K562 (cell line): ENCODE measurements around the gene PIN1. TPM values are rescaled to one million over a fixed set of nuclear protein-coding genes. Genes with fewer than 3 reads are reported as not detected.

Source experiments
- ATF4 ChIP-seq: fragments of 450-650 bp; formaldehyde crosslinking; IDR thresholded peaks from 2 replicates; pipeline ENCODE4 v1.4.0; 2022; ENCODE audit warnings: mild to moderate bottlenecking, moderate library complexity
- EHMT2 ChIP-seq: fragments of 450-650 bp; IDR thresholded peaks from 2 replicates; pipeline ENCODE4 v1.6.1; 2018; ENCODE audit warnings: antibody characterized with exemption
- GATA2 ChIP-seq: sonication (generic); formaldehyde crosslinking; IDR thresholded peaks from 2 replicates; pipeline ENCODE4 v1.4.0; 2020; ENCODE audit warnings: mild to moderate bottlenecking, missing genetic modification reagents
- JUNB ChIP-seq: fragments of 450-650 bp; formaldehyde crosslinking; conservative IDR thresholded peaks from 2 replicates; pipeline ENCODE4 v1.4.0; 2020; ENCODE audit warnings: mild to moderate bottlenecking
- KDM1A ChIP-seq, 2 experiments: fragments of 450-650 bp; IDR thresholded peaks; 2 replicates each; pipeline ENCODE4 v1.6.1; 2016; ENCODE audit warnings: mild to moderate bottlenecking in 2 of 2
- KLF1 ChIP-seq: fragments of 450-650 bp; IDR thresholded peaks from 2 replicates; pipeline ENCODE4 v1.6.1; 2016; ENCODE audit warnings: missing genetic modification characterization, missing compliant biosample characterization
- MAZ ChIP-seq, 2 experiments: fragments of 450-650 bp in 1 of 2; sonication (generic) in 1 of 2; formaldehyde crosslinking; IDR thresholded peaks in 1 of 2; conservative IDR thresholded peaks in 1 of 2; 2 replicates each; pipeline versions ENCODE4 v1.4.0 to v1.5.0; 2020; ENCODE audit warnings: mild to moderate bottlenecking in 1 of 2, missing genetic modification reagents in 1 of 2
- MED1 ChIP-seq: sonication (generic); formaldehyde crosslinking; IDR thresholded peaks from 2 replicates; pipeline ENCODE4 v1.8.1; 2023; ENCODE audit warnings: missing genetic modification reagents, borderline replicate concordance
- NCOA1 ChIP-seq: fragments of 450-650 bp; IDR thresholded peaks from 2 replicates; pipeline ENCODE4 v1.6.1; 2016; ENCODE audit warnings: low read depth
- PATZ1 ChIP-seq: fragments of 250-450 bp; sonication (Bioruptor Pico); IDR thresholded peaks from 2 replicates; pipeline ENCODE4 v1.5.0; 2020; ENCODE audit warnings: mild to moderate bottlenecking, borderline replicate concordance
- POLR2B ChIP-seq: fragments of 450-650 bp; IDR thresholded peaks from 2 replicates; pipeline ENCODE4 v1.6.1; 2018; ENCODE audit warnings: low read depth; ENCODE audit not compliant: partially characterized antibody
- POLR2G ChIP-seq: fragments of 200-400 bp; formaldehyde crosslinking; IDR thresholded peaks from 2 replicates; pipeline ENCODE4 v1.6.1; 2017; ENCODE audit warnings: low read depth, mild to moderate bottlenecking, antibody characterized with exemption, low read length, moderate library complexity
- RNF2 ChIP-seq: sonication (generic); IDR thresholded peaks from 2 replicates; pipeline ENCODE4 v1.6.1; 2016
- SMARCC2 ChIP-seq: fragments of 450-650 bp; IDR thresholded peaks from 2 replicates; pipeline ENCODE4 v1.6.1; 2017; ENCODE audit warnings: antibody characterized with exemption, moderate library complexity, mild to moderate bottlenecking, low read depth
- TAF1 ChIP-seq: IDR thresholded peaks from 2 replicates; pipeline ENCODE4 v1.6.1; 2011; ENCODE audit warnings: mild to moderate bottlenecking, low read length, moderate library complexity; ENCODE audit not compliant: insufficient read depth, control insufficient read depth, severe bottlenecking; ENCODE audit errors: extremely low read depth
- TRIM28 ChIP-seq: fragments of 450-650 bp; IDR thresholded peaks from 2 replicates; pipeline ENCODE4 v1.6.1; 2017
- XRCC4 ChIP-seq: IDR thresholded peaks from one replicate; pipeline ENCODE4 v1.6.1; 2011; ENCODE audit not compliant: insufficient read depth, insufficient read length; ENCODE audit errors: extremely low read depth
- ZBTB34 ChIP-seq: fragments of 250-450 bp; sonication (Bioruptor Pico); IDR thresholded peaks from 2 replicates; pipeline ENCODE4 v1.8.0; 2021; ENCODE audit warnings: mild to moderate bottlenecking, moderate library complexity
- ZFP30 ChIP-seq: fragments of 250-450 bp; sonication (Bioruptor Pico); IDR thresholded peaks from 2 replicates; pipeline ENCODE4 v1.8.0; 2022; ENCODE audit warnings: moderate library complexity, mild to moderate bottlenecking, inconsistent platforms, borderline replicate concordance
- ZNF12 ChIP-seq: sonication (generic); formaldehyde crosslinking; IDR thresholded peaks from 2 replicates; pipeline ENCODE4 v1.4.0; 2020; ENCODE audit warnings: mild to moderate bottlenecking, missing genetic modification reagents
- ZNF584 ChIP-seq: fragments of 200-800 bp; sonication (Bioruptor generic); IDR thresholded peaks from 2 replicates; pipeline ENCODE4 v1.6.1; 2016; ENCODE audit warnings: low read depth, mild to moderate bottlenecking, missing genetic modification characterization, missing compliant biosample characterization
- ZNF639 ChIP-seq, 2 experiments: fragments of 200-800 bp in 1 of 2; sonication (Bioruptor generic) in 1 of 2; sonication (generic) in 1 of 2; formaldehyde crosslinking in 1 of 2; IDR thresholded peaks in 1 of 2; conservative IDR thresholded peaks in 1 of 2; 2 replicates each; pipeline versions ENCODE4 v1.5.0 to v1.6.1; 2016 to 2020; ENCODE audit warnings: missing compliant biosample characterization in 1 of 2, missing genetic modification characterization in 1 of 2, missing genetic modification reagents in 1 of 2
- ZNF75A ChIP-seq: fragments of 450-650 bp; formaldehyde crosslinking; IDR thresholded peaks from 2 replicates; pipeline ENCODE4 v1.4.0; 2020; ENCODE audit warnings: mild to moderate bottlenecking
- polyA plus RNA-seq, 8 experiments: library from polyadenylated mRNA; depleted of rRNA in 4 of 8; stranded (reverse) in 5 of 8; unstranded in 3 of 8; fragments of >200 nt; fragmentation: Nextera tagmentation in 2 of 8; fragmentation: Illumina TruSeq in 1 of 8; extraction: Ambion mirVana in 2 of 8; extraction: Trizol in 1 of 8; gene quantifications; 2 replicates each; pipeline versions ENCODE4 v1.2.1 to v1.2.3, GENCODE V29; 2011 to 2014; ENCODE audit warnings: inconsistent platforms in 1 of 8, missing spikeins in 1 of 8
- total RNA-seq, 7 experiments: library from RNA; depleted of rRNA in 6 of 7; stranded (reverse); fragments of >200 nt in 6 of 7; fragmentation: Illumina TruSeq in 2 of 7; extraction: Trizol in 2 of 7; gene quantifications; 2 replicates each; pipeline versions ENCODE4 v1.2.1 to v1.2.3, GENCODE V29; 2011 to 2021; ENCODE audit warnings: low replicate concordance in 1 of 7

Gene PIN1
- total and polyA plus RNA-seq, 9 of the 15 experiments (the other 6 are each of a cell fraction or from before 2014, with no cell fraction given), result 1.6 to 178 (median 42.5) TPM

GRCh38 chr19:9792206-9793070 lies 42.7 kb upstream of the PIN1 start (continued):
- TF ChIP-seq ATF4 (CRISPR knock-in tag), result no peak
- no peak for TF ChIP-seq NCOA1
- TF ChIP-seq ZNF639 (CRISPR knock-in tag; conservative IDR thresholded peaks at IDR 0.05 in 1 of 2, IDR thresholded peaks at IDR 0.05 in 1 of 2), result no peak; a peak in 1 of 4 replicates
- TF ChIP-seq SMARCC2, result no peak
- TF ChIP-seq TAF1, result peak; percentile 33
- TF ChIP-seq JUNB (CRISPR knock-in tag), result no peak
- no peak for TF ChIP-seq GATA2 (CRISPR knock-in tag)
- TF ChIP-seq EHMT2, result no peak
- TF ChIP-seq KLF1 (tag), result no peak
- no peak for TF ChIP-seq MED1 (CRISPR knock-in tag)
- TF ChIP-seq ZBTB34, result no peak
- no peak for TF ChIP-seq ZNF584 (CRISPR knock-in tag)
- TF ChIP-seq PATZ1 (CRISPR knock-in tag), result no peak
- TF ChIP-seq POLR2B, result peak; percentile 16
- no peak for TF ChIP-seq ZNF75A (CRISPR knock-in tag)
- no peak for TF ChIP-seq TRIM28
- TF ChIP-seq ZNF12 (CRISPR knock-in tag), result no peak
- TF ChIP-seq POLR2G, result peak; percentile 78
- no peak for TF ChIP-seq XRCC4
- 0 out of 2 replicates have a peak, but pooled peaks have one; percentile 16 for TF ChIP-seq RNF2
- peak in 1 of 2 experiments; percentile 67; a peak in 2 of 4 replicates for TF ChIP-seq MAZ (CRISPR knock-in tag; conservative IDR thresholded peaks at IDR 0.05 in 1 of 2, IDR thresholded peaks at IDR 0.05 in 1 of 2)
- TF ChIP-seq KDM1A (IDR thresholded peaks at IDR 0.05), result no peak
- TF ChIP-seq ZFP30 (CRISPR knock-in tag), result no peak
